CD4-positive, alpha-beta T cell treated with Interleukin-21 for 1 hour (primary cell): Measurements from ENCODE around the gene THPO.

Experiments
- DNase-seq: peaks from one replicate; pipeline ENCODE4 v3.0.0-alpha.2; 2020

The THPO gene

DNA sequence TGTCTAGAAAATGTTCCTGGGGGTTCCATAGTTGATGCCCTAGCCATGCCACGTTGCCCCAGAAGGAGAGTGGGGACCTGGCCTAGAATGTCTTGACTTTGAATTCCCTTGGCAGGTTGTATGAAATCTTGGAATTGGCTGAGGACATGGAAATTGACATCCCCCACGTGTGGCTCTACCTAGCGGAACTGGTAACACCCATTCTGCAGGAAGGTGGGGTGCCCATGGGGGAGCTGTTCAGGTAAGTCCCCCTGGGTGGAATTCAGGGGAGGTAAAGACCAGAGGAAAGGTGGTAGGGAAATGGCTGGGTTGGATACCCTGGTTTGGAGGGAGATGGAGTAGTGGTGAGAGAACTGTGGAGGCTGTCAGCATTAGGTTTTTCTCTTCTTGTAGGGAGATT lies 49.5 kb downstream of the THPO start:
- no peak for DNase-seq

DNA sequence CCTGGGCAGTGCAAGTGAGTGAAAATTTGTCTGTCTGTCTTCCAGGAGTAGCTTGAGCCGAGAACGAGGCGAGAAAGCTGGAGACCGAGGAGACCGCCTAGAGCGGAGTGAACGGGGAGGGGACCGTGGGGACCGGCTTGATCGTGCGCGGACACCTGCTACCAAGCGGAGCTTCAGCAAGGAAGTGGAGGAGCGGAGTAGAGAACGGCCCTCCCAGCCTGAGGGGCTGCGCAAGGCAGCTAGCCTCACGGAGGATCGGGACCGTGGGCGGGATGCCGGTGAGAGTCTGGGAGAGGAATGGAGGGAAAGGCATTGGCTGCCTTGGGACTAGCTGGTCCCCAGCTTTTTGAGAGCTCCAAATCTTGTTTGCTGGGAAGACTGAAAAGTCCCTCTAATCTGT lies 50.8 kb downstream of the THPO start:
- no peak for DNase-seq

DNA sequence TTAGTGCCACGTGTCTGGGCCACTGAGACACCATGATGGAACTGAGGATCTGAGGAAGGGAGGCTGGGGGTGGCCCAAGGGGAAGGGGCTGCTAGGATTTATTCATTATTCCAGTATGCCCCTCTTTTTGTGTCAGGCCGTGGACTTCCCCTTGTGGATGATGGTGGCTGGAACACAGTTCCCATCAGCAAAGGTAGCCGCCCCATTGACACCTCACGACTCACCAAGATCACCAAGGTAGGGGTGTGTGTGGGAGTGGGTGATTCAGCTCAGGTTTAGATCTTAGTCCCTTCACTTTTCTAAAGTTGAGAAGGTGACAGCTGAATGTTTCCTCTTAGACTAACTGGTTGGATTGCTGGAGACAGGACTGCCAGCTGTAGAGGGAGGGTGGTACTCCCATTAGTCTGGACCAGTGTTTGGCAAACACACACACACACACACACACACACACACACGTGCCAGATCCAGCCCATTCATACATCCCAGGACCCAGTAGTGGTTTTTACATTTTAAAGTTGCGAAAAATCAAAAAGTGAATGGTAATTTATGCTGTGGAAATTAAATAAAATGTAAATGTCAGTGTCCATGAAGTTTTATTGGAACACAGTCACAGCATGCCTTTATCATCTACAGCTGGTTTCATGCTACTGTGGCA lies 52.2 kb downstream of the THPO start:
- no peak for DNase-seq

DNA sequence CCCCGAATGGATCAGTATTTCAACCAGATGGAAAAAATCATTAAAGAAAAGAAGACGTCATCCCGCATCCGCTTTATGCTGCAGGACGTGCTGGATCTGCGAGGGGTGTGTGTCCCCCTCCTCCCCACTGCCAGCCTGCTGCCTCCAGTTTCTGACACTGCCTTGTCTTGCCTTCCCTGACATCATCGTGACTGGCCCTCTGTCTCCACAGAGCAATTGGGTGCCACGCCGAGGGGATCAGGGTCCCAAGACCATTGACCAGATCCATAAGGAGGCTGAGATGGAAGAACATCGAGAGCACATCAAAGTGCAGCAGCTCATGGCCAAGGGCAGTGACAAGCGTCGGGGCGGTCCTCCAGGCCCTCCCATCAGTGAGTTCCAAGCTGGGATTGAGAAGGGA lies 52.7 kb downstream of the THPO start:
- no peak for DNase-seq

DNA sequence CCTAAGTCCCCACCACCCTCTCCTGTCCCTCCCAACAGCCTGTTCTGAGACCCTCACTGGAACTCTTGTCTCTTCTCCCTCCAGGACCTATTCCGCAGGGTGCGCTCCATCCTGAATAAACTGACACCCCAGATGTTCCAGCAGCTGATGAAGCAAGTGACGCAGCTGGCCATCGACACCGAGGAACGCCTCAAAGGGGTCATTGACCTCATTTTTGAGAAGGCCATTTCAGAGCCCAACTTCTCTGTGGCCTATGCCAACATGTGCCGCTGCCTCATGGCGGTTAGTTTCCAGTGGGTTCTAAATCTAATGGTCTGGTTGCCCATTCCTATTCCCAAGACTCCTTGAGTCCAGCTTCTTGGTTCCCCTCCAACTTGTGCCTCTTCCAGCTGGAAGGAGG lies 54.3 kb downstream of the THPO start:
- no peak for DNase-seq

DNA sequence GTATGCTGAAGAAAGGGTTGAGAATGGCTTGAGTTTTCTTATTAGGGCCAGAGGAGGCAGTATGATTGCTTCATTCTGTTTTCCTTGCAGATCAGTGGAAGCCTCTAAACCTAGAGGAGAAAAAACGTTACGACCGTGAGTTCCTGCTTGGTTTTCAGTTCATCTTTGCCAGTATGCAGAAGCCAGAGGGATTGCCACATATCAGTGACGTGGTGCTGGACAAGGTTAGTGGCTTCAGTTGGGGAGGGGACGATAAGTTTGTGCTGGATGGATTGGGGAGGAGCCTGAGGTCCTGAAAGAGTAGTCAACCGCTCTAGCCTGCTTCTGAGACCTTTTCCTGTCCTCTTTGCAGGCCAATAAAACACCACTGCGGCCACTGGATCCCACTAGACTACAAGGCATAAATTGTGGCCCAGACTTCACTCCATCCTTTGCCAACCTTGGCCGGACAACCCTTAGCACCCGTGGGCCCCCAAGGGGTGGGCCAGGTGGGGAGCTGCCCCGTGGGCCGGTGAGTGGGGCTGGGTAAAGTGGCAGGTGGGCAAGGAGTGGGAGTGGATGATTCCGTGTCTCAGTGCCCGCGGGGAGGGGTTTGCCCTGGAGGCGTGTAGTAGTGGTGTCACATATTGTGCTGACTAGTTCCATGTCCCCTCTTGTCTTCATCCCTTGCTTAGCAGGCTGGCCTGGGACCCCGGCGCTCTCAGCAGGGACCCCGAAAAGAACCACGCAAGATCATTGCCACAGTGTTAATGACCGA lies 55.1 kb downstream of the THPO start:
- DNase-seq: no peak
